GM12892 (cell line): ENCODE results near the gene DDX1.

Experiments used
- POLR2A ChIP-seq: IDR thresholded peaks from 2 replicates; pipeline ENCODE4 v1.6.1; 2011; ENCODE audit warnings: low read depth, low read length, control low read depth
- POLR2AphosphoS5 ChIP-seq: IDR thresholded peaks from 2 replicates; pipeline ENCODE4 v1.6.1; 2011; ENCODE audit warnings: low read depth, low read length, control low read depth

DNA sequence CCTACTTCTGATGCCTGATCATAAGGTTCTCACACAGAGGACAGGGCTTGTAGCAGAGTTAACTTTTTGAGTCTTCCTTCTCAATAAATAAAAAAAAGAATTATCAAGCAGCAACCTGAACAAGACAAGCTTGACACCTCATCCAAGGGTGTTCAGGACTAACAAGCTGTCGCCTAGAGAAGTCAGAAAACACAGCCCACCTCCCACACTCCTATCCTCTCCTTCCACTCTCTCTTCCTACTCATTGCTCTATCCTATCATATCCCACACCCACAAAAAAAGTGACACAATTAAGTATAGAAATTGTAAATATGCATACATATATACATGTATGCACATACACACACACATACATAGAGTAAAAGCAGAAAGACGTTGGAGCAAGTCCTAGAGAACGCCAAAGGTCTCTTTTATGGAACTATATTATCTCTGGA, 35.9 kb upstream of the DDX1 start:
- no peak for TF ChIP-seq POLR2AphosphoS5
- TF ChIP-seq POLR2A = no peak
